HG02678 (cell line): Measurements from ENCODE around the gene WDR53.
"Not testable (repeated sequence)": the region's sequence is repeated elsewhere in the genome, so short reads cannot be mapped to it uniquely, and the experiment has no call there.

Experiments
- ATAC-seq: cut with Tn5 transposase; IDR thresholded peaks from one replicate; pipeline ENCODE4 v1.9.1; 2021; ENCODE audit warnings: mild to moderate bottlenecking, moderate library complexity; ENCODE audit not compliant: unreplicated experiment

The WDR53 gene

DNA sequence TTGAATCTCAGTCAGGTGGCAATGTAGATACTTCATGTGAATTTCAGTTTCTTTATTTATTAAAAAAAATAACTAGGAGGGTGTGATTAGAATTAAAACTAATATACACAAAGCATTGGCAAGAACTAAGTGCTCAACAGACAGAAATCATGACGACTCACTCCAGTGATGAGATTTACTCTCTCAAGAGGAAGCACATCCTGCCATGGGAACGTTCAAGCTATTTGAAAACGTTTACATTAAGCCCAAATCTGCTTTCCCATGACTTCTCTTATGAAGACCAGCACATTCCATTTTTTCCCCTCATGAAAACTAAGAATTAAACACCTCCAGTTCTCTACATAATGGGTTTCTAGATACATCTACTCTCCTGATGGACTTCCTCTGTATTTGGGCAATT, 8.5 kb downstream of the WDR53 start:
- no peak for ATAC-seq

DNA sequence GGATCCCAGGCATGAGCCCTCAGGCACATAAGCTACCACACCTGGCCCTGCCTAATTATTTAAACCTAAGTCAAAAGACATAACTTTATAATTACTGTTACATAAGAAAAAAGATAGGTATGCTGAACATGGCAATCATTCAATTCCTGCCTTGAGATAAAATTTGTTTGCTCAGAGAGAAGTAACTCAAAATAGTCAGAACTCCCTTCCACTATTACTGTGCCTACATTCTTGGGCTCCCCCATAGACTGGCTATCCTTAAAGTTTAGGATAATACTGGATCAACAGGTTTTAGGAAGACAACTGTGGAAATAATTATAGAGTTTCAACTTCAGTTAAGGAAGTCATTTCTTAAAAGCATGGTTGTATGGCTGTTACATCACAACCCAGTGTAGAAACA, 9.9 kb downstream of the WDR53 start:
- no peak for ATAC-seq

DNA sequence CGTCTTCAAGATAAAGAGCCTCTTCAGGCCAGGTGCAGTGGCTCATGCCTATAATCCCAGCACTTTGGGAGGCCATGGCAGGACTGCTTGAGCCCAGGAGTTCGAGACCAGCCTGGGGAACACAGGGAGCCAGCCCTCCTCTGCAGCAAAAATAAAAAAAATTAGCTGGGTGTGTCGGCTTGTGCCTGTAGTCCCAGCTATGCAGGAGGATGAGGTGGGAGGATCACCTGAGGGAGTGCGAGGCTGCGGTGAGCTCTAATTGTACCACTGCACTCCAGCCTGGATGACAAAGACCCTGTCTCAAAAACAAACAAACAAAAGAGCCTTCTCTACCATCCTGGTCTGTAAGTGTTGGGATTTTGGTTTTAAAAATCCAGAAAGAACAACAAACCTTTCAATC, 11.1 kb downstream of the WDR53 start:
- no peak for ATAC-seq

DNA sequence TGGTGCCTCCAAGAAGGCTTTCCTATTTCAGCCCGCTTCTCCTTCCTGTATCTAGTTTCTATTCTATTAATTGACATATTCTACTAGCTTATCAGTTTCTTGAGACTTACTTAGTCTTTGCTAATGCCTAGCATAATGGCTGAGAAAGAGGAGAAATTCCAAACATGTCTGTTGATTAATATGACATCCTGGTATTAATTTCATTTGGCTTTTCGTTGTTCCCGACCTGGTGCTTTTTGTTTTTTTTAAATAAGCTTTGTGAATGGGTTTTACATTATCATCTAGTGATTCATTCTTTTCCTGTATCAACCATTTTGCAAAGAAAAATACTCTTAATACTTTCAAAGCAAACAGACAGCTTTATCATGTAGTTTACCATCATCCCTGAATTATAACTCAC, 13.1 kb downstream of the WDR53 start:
- no peak for ATAC-seq

DNA sequence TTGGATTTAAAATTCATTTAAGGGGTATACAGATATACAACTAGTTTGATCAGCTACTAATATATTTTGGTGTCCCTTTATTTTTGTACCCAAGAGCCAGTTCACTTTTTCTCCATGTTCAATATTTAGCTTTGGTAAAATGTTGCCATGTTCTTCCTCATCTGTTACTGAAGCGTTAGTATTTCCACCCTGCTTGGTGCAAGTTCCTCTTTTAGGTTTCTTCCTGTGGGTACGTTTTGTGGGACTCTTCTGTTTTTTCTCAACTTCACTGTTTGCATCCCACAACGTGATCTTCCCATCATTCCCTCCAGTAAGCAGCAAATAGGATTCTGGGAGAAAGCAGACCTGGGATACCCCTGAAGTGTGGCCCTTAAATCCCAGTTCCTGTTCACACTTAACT, 14.1 kb downstream of the WDR53 start:
- ATAC-seq = no peak

DNA sequence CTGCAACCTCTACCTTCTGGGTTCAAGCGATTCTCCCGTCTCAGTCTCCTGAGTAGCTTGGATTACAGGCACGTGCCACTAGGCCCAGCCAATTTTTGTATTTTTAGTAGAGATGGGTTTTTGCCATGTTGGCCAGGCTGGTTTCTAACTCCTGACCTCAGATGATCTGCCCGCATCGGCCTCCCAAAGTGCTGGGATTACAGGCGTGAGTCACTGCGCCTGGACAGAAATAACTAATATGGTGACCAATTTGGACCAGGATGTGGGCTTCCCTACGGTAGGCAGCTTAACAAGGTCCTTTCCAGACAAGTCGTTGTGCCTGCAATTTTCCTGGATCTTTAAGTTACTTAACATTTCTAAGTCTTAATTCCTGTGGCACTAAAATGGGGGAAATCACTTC, 14.8 kb downstream of the WDR53 start:
- no peak for ATAC-seq

DNA sequence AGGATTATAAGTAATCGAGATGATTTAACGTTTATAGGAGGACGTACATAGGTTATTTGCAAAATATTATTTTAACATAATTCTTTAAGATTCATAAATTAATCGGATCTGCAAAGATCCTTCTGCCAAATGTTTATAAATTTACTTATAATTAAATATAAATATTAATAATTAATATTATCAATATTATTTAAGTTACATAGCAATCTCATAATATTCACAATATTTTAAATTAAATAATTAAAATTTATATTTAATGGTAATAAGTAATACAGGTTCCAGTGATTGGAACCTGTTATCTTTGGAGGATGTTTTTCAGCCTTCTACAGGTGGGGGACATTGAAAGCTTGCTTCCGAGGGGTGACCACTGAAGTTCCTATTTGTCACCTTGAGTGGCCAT, 16.1 kb downstream of the WDR53 start:
- no peak for ATAC-seq

DNA sequence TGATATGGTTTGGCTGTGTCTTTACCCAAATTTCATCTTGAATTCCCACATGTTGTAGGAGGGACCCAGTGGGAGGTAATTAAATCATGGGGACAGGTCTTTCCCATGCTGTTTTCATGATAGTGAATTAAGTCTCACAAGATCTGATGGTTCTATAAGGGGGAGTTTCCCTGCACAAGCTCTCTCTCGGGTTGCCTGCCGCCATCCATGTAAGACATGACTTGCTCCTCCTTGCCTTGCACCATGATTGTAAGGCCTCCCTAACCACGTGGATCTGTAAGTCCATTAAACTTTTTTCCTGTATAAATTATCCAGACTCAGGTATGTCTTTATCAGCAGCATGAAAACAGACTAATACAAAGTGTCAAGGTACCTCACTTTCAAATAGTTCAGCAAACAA, 18.2 kb downstream of the WDR53 start:
- ATAC-seq = not testable (repeated sequence)

DNA sequence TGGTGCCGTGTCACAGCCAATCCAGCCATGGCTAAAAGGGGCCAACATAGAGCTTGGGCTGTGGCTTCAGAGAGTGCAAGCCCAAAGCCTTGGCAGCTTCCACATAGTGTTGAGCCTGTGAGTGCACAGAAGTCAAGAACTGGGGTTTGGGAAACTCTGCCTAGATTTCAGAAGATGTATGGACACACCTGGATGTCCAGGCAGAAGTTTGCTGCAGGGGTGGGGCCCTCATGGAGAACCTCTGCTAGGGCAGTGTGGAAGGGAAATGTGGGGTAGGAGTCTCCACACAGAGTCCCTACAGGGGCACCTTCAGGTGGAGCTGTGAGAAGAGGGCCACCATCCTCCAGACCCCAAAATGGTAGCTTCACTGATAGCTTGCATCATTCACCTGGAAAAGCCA, 19.0 kb downstream of the WDR53 start:
- ATAC-seq = not testable (repeated sequence)

DNA sequence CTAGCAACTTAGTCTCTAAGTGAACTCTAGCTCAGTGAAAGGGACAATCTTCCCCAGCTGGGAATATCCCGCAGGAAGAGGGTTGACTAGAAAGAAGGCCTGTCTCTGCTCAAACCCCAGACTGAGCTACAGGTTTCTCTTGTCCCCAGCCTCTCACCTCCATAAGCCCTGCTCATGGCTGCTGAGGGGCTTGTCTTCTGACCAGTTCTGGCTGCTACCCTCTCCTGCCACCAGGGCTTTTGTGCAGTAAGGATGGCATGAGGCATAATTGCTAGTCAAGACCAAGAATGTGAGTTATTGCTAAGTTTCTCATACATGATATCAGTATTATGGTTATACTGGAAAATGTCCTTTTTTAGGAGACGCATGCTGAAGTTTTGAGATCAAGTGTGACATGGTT, 21.3 kb downstream of the WDR53 start:
- no peak for ATAC-seq

DNA sequence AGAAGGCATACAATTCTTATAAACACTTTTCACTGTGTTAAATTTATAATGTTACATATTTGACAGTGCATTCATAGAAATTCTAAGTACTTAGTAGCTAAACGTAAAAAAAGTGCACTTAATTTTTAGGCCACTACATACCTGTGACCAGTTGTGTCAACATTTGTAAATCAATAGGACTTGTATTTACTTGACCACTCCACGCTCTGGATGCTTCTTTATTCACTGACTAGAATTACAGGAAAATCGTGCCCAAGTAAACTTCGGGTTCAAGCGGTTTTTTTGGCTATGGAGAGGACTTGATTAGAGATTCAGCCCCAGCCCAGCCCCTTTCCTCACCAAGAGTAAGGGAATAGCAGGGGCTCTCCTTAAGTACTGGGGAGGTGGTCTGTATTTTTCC, 21.8 kb downstream of the WDR53 start:
- no peak for ATAC-seq

DNA sequence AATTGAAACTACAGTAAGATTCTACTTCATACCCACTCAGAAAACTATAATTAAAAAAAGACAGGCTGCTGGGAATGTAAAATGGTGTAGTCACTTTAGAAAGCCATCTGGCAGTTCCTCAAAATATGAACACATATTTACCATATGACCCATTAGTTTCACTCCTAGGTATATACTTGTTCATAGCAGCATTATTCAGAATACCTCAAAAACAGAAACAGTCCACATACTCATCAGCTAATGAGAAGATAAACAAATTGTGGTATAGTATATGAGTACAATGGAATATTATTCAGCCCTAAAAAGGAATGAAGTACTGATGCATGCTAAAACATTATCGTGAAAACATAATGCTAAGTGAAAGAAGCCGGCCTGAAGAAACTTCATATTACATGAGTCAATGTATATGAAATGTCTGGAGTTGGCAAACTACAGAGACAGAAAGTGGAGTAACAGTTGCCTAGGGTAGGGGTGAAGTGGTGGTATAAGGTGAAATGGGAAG, 23.8 kb downstream of the WDR53 start:
- ATAC-seq = no peak

DNA sequence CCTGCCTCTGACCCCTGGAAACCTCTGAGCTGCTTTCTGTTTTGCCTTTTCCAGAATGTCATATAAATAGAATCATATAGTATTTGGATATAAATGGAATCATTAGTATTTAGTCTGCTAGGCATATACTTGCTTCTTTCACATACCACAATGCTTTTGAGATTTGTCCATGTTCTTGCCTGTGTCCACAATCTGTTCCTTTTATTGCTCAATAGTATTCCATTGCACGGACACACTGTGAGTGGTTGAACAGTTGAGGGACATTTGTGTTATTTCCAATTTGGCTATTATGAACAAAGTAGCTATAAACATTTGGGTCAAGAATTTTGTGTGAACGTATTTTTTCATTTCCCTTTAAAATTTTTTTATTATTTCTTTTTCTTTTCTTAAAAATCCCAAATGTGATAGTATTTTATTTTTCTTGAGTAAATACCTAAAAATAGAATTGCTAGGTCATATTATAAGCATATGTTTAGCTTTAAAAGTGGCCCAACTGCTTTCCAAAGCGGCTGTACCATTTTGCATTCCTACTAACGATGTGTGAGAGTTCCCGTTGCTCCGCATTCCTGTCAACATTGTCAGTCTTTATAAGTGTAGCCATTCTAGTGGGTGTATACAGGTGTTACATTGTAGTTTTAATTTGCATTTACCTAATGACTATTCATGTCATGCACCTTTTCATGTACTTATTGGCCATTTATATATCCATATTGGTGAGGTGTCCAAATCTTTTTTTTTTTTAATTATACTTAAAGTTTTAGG, 26.5 kb downstream of the WDR53 start:
- no peak for ATAC-seq

DNA sequence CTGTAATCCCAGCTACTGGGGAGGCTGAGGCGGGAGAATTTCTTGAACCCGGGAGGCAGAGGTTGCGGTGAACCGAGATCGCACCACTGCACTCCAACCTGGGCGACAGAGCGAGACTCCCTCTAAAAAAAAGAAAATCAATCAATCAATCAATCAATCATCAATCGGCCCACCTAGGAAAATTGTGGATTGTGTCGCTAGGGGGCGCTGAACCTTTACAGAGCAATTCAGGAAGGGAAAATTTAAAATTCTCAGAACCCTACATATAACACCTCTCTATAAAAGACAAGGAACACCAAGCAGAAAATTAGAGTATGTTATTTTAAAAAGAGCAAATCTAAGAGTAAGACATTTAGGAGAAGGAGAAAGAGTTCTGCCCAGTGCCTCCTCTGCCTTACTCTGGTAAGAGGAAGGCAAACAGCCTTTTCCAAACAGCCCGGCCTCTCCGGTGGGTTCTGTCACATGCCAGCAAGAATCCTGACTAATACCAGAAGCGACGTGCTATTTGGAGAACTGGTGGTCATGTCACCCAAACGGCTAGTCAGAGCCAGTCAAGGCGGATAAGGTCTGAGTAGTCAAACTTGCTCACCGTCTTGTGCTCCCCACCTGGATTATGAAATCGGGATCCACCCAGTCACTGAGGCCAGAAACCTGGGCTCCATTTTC, 30.9 kb downstream of the WDR53 start:
- no peak for ATAC-seq

DNA sequence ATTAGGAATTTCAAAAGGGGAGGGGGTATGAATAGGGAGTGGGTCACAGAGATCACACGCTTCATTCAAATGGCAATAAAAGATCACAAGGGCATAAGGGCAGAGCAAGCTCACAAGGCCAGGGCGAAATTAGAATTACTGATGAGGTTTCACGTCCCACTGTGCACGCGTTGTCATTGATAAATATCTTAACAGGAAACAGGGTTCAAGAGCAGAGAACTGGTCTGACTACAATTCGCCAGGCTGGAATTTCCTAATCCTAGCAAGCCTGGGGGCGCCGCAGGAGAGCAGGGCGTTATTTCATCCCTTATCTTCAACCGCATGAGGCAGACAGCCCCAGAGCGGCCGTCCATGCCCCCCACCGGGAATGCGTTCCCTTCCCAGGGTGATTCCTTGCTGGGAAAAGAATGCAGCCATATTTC, 35.1 kb downstream of the WDR53 start:
- no peak for ATAC-seq

DNA sequence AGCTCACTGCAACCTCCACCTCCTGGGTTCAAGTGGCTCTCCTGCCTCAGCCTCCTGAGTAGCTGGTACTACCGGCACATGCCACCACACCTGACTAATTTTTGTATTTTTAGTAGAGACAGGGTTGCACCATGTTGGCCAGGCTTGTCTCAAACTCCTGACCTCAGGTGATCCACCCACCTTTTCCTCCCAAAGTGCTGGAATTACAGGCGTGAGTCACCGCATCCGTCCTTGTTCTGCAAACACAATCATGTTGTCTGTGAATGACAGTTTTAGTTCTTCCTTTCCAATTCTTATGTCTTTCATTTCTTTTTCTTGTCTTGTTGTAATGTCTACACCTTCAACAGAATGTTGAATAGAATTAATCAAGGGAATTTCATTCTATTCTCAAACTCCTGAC, 36.9 kb downstream of the WDR53 start:
- no peak for ATAC-seq

DNA sequence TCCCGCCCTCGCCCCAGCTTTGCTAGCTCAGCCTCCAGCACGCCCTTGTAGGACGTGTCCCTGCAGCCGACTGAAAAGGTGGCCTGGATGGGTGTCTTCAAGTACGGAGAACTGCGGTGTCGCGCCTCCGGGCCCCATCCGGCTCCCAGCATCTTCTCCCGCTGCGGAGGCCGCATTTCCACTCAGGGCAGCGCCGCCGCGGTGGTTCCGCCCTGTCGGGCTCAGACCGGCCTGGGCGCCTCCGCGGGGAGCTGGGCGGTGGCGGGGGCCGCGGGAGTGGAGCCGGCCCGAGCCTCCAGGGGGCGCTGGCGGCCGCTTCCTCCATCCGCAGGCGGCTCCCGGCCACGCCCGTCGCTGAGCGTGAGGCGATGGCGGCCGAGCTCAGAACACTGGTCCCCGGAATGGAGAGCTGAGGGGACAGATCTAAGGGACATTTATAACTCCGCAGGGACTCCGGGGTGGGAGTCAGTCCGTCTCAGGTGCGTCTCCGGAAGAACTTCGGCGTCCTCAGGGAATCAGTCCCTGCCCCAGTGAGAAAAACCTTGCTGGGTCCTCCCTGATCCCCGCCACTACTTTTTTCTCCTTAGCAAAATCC, 39.6 kb downstream of the WDR53 start:
- ATAC-seq = peak; percentile 88

DNA sequence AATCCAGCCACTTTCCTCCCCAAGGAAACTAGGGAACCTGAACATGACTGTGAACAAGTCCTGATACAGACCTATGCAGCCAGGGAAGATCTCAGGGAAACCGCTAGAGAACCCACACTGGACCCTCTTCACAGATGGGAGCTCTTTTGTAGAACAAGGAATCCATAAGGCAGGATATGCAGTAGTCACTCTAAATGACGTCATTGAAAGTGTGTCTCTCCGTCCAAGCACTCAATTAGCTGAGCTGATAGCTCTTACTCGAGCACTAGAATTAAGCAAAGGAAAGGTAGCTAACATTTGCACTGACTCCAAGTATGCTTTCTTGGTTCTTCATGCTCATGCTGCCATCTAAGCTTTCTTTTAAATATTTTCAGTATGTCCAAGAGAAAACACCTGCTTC, 43.2 kb downstream of the WDR53 start:
- ATAC-seq = no peak

DNA sequence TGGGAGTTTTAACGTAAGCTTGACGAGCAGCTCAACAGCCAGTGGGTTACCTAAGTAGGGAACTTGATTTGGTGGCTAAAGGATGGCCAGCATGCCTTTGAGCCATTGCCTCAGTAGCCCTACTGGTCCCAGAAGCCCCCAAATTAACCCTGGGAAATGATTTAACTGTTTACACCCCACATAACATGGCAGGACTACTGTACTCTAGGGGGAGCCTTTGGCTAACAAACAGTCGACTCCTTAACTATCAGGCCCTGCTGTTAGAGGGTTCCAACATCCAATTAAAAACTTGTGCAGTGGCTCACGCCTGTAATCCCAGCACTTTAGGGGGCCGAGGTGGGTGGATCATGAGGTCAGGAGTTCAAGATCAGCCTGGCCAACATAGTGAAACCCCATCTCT, 43.8 kb downstream of the WDR53 start:
- no peak for ATAC-seq

DNA sequence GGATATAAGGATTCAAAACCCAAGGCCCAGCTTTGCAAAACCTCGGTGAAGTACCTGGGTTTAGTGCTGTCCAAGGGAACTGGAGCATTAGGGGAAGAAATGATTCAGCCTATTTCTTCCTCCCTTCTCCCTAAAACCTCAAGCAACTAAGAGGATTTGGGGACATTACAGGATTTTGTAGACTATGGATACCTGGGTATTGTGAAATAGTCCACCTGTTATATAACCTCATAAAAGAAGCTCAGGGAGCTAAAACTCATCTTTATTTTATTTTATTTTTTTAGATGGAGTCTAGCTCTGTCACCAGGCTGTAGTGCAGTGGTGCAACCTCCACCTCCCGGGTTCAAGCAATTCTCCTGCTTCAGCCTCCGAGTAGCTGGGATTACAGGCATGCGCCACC, 44.5 kb downstream of the WDR53 start:
- no peak for ATAC-seq

DNA sequence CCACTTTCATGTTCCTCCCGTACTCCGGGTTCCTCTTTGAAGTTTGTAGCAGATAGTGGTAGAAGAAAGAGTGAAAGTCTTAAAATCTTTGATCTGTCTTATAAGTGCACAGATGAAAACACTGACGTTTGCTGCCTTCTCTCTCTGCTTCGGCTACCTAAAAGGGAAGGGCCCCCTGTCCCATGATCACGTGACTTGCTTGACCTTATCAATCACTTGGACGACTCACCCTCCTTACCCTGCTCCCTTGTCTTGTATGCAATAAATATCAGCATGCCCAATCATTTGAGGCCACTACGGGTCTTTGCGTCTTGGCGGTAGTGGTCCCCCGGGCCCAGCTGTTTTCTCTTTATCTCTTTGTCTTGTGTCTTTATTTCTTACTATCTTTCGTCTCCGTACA, 47.1 kb downstream of the WDR53 start:
- ATAC-seq = not testable (repeated sequence)

DNA sequence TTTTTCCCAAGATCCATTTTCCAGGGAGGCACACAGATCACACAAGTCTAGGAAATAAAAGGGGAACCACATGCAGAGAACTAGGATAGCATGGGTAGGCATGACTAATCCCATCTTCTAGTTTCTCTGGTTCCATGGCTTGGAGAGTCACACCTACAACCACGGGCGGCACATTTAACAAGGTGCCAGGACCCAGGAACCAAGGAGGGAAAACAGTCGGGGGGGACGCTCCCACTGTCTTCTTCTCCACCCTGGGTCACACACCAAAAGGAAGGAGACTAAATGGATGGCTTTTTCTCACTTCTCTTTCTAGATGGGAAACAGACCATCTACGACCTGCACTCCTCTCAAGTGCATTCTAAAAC, 48.7 kb downstream of the WDR53 start:
- ATAC-seq = no peak
